ENCODE measurements around the gene PERM1. TPM values are rescaled to one million over a fixed set of nuclear protein-coding genes. Genes with fewer than 3 reads are reported as not detected.
"Not testable (repeated sequence)": the region's sequence is repeated elsewhere in the genome, so short reads cannot be mapped to it uniquely, and the experiment has no call there.

PERM1 gene
- total RNA-seq, 2 experiments from 2014 or later: not detected

DNA sequence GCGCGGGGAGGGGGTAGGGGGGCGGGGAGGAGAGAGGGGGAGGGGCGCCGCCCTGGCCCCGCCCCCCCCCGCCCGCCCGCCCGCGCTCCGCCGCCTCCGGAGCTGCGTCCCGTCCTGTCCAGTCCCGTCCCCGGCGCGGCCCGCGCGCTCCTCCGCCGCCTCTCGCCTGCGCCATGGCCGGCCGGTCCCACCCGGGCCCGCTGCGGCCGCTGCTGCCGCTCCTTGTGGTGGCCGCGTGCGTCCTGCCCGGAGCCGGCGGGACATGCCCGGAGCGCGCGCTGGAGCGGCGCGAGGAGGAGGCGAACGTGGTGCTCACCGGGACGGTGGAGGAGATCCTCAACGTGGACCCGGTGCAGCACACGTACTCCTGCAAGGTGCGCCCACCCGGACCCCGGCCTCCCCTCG, 38.1 kb upstream of the PERM1 start, which contains the start of gene AGRN:
AGRN (plus strand) TSS at position 121 of the 405 bp plus-strand sequence; CDS start at position 174, 53 bp downstream.
- H2AFZ ChIP-seq (ENCODE audit: low read length): no peak within 1 kb of the TSS
- no TSS peak for BruUV-seq (replicated peaks)

DNA sequence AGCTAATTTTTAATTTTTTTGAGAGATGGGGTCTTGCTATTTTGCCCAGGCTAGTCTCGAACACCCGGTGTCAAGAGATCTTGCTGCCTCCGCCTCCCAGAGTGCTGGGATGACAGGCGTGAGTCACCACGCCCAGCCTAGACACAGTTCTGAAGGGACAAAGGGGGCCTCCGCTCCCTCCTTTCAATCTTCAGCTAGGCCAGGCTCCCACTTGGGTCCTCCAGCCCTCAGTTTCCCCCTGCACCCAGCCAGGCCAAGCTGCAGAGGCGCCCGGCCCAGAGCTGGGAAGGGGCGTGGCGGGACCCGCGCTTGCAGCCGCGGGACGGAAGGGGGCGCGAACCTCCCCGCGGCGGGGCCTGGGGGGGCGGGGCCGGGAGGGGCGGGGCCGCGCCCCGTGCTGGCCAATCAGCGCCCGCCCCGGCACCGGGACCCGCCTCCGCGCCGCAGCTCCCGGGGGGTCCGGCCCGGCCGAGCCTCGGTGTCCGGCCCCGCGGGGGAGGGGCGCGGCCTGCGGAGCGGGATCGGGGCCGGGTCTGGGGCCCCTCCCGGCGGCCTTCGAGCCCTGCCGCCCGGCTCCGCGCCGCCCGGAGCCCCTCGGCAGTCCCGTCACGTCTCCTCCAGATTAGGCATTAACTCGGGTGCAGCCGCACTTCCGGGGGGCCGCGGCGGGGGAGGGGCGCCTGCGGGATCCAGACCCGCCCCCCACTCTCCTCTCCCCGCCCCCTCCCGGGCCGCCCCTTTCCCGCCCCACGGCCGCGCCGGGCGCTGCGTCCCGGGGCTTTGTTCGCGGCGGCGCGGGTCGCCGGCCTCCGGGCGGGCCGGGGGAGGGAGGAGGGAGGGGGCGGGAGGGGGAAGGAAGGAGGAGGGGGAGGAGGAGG, 37.5 kb upstream of the PERM1 start:
- no peaks in the 10 kb centered on the region for H3K9me2 ChIP-seq (ENCODE audit: insufficient read depth, low read length)
- no peak overlapping the region for H3K27ac ChIP-seq (ENCODE audit: low read depth, low read length, poor library complexity, severe bottlenecking)
- H3K79me2 ChIP-seq (ENCODE audit: insufficient read depth, low read depth, low read length): no peaks in the 10 kb centered on the region
- peak overlapping the region; percentile 46; the same call in 1 of the 2 replicates for H3K4me2 ChIP-seq (ENCODE audit: low read length)
- no peak overlapping the region for H2AFZ ChIP-seq (ENCODE audit: low read length)
- POLR2A ChIA-PET: no interaction called here
- no peaks in the 10 kb centered on the region for H4K20me1 ChIP-seq (ENCODE audit: insufficient read depth, low read length)
- H3K4me3 ChIP-seq (ENCODE audit: low read depth, low read length, poor library complexity, severe bottlenecking): peak overlapping the region; percentile 65
- no peak for TF ChIP-seq EZH2phosphoT487 (IDR thresholded peaks at IDR 0.05; ENCODE audit: borderline replicate concordance, low read depth, low read length)
- TF ChIP-seq, protein P1, sequence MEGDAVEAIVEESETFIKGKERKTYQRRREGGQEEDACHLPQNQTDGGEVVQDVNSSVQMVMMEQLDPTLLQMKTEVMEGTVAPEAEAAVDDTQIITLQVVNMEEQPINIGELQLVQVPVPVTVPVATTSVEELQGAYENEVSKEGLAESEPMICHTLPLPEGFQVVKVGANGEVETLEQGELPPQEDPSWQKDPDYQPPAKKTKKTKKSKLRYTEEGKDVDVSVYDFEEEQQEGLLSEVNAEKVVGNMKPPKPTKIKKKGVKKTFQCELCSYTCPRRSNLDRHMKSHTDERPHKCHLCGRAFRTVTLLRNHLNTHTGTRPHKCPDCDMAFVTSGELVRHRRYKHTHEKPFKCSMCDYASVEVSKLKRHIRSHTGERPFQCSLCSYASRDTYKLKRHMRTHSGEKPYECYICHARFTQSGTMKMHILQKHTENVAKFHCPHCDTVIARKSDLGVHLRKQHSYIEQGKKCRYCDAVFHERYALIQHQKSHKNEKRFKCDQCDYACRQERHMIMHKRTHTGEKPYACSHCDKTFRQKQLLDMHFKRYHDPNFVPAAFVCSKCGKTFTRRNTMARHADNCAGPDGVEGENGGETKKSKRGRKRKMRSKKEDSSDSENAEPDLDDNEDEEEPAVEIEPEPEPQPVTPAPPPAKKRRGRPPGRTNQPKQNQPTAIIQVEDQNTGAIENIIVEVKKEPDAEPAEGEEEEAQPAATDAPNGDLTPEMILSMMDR (conservative IDR thresholded peaks at IDR 0.05; ENCODE audit: low read length): peak; percentile 45
- no peaks in the 10 kb centered on the region for H3K36me3 ChIP-seq (ENCODE audit: insufficient read depth, low read length)
- intact Hi-C loops (cut with micrococcal nuclease; ENCODE audit: unreplicated experiment): loop anchor here (1.0 to 5.0 kb wide), 2 partner anchors 14 to 43 kb away; no protein-coding TSS in a partner anchor
- BruUV-seq (replicated peaks): no TSS peak
- H3K4me1 ChIP-seq (ENCODE audit: insufficient read depth, low read length, poor library complexity, severe bottlenecking): peaks cover 17% of the 10 kb centered on the region
- DNase-seq (ENCODE audit: low spot score): peak; percentile 87
- CTCF ChIA-PET (ENCODE audit: unreplicated experiment): no interaction called here
- H3K9me3 ChIP-seq (ENCODE audit: low read length): no peaks in the 10 kb centered on the region

More for the DNA sequence above, 38.1 kb upstream of the PERM1 start, which contains the start of gene AGRN:
- POLR2A ChIA-PET: no interaction called here
- intact Hi-C loops (cut with micrococcal nuclease; ENCODE audit: unreplicated experiment): loop anchor here (1.0 to 5.0 kb wide), 2 partner anchors 13 to 42 kb away; no protein-coding TSS in a partner anchor
- peaks cover 11% of the 10 kb centered on the region for H3K4me1 ChIP-seq (ENCODE audit: insufficient read depth, low read length, poor library complexity, severe bottlenecking)
- H3K4me3 ChIP-seq (ENCODE audit: low read depth, low read length, poor library complexity, severe bottlenecking): peak within 1 kb of the TSS; percentile 65
- no peak within 1 kb of the TSS for H3K27ac ChIP-seq (ENCODE audit: low read depth, low read length, poor library complexity, severe bottlenecking)
- no peaks in the 10 kb centered on the region for H3K36me3 ChIP-seq (ENCODE audit: insufficient read depth, low read length)
- no peaks in the 10 kb centered on the region for H4K20me1 ChIP-seq (ENCODE audit: insufficient read depth, low read length)
- DNase-seq (ENCODE audit: low spot score): no peak
- CTCF ChIA-PET (ENCODE audit: unreplicated experiment): no interaction called here
- H3K9me2 ChIP-seq (ENCODE audit: insufficient read depth, low read length): no peaks in the 10 kb centered on the region
- no peaks in the 10 kb centered on the region for H3K79me2 ChIP-seq (ENCODE audit: insufficient read depth, low read depth, low read length)
- TF ChIP-seq, protein P1 (conservative IDR thresholded peaks at IDR 0.05; ENCODE audit: low read length): no peak
- no peak for TF ChIP-seq EZH2phosphoT487 (IDR thresholded peaks at IDR 0.05; ENCODE audit: borderline replicate concordance, low read depth, low read length)
- H3K9me3 ChIP-seq (ENCODE audit: low read length): no peaks in the 10 kb centered on the region
- H3K4me2 ChIP-seq (ENCODE audit: low read length): peak within 1 kb of the TSS; percentile 60

DNA sequence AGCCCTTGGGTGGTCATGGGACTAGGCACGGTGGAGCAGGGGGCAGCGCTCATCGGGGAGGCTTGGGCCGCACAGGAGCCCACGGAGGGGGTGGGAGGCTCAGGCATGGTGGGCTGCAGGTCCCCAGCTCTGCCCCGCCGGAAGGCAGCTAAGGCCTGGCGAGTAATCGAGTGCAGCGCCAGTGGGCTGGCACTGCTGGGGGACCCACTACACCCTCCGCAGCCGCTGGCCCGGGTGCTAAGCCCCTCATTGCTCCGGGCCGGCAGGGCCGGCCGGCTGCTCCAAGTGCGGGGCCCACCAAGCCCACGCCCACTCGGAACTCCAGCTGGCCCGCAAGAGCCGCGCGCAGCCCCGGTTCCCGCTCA, 36.4 kb upstream of the PERM1 start:
- H3K4me3 ChIP-seq (ENCODE audit: low read depth, low read length, poor library complexity, severe bottlenecking); H4K20me1 ChIP-seq (ENCODE audit: insufficient read depth, low read length); H3K9me3 ChIP-seq (ENCODE audit: low read length); H3K36me3 ChIP-seq (ENCODE audit: insufficient read depth, low read length); DNase-seq (ENCODE audit: low spot score); POLR2A ChIA-PET; H3K27ac ChIP-seq (ENCODE audit: low read depth, low read length, poor library complexity, severe bottlenecking); H3K79me2 ChIP-seq (ENCODE audit: insufficient read depth, low read depth, low read length); H3K9me2 ChIP-seq (ENCODE audit: insufficient read depth, low read length); H2AFZ ChIP-seq (ENCODE audit: low read length); BruUV-seq (replicated peaks); H3K4me2 ChIP-seq (ENCODE audit: low read length): not testable (repeated sequence)
- CTCF ChIA-PET (ENCODE audit: unreplicated experiment): interaction anchor here (0.5 kb wide), 1 partner anchor 134 kb away, joined by 3 read pairs; no protein-coding TSS in a partner anchor
- H3K4me1 ChIP-seq (ENCODE audit: insufficient read depth, low read length, poor library complexity, severe bottlenecking): peaks cover 21% of the 10 kb centered on the region
- intact Hi-C loops (cut with micrococcal nuclease; ENCODE audit: unreplicated experiment): loop anchor here (5.0 kb wide), 1 partner anchor 44 kb away; no protein-coding TSS in a partner anchor

DNA sequence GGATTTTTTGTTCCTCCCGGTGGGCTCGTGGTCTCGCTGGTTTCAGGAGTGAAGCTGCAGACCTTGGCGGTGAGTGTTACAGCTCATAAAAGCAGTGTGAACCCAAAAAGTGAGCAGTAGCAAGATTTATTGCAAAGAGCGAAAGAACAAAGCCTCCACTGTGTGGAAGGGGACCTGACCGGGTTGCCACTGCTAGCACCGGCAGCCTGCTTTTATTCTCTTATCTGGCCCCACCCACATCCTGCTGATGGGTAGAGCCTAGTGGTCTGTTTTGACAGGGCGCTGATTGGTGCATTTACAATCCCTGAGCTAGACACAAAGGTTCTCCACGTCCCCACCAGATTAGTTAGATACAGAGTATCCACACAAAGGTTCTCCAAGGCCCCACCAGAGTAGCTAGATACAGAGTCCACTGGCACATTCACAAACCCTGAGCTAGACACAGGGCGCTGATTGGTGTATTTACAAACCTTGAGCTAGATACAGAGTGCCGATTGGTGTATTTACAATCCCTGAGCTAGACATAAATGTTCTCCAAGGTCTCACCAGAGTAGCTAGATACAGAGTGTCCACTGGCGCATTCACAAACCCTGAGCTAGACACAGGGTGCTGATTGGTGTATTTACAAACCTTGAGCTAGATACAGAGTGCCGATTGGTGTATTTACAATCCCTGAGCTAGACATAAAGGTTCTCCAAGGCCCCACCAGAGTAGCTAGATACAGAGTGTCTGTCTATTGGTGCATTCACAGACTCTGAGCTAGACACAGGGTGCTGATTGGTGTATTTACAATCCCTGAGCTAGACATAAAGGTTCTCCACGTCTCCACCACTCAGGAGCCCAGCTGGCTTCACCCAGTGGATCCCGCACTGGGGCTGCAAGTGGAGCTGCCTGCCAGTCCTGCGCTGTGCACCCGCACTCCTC, 35.8 kb upstream of the PERM1 start:
- H3K4me3 ChIP-seq (ENCODE audit: low read depth, low read length, poor library complexity, severe bottlenecking); H3K36me3 ChIP-seq (ENCODE audit: insufficient read depth, low read length); H3K9me3 ChIP-seq (ENCODE audit: low read length); H4K20me1 ChIP-seq (ENCODE audit: insufficient read depth, low read length); H3K4me2 ChIP-seq (ENCODE audit: low read length); BruUV-seq (replicated peaks); H2AFZ ChIP-seq (ENCODE audit: low read length); H3K79me2 ChIP-seq (ENCODE audit: insufficient read depth, low read depth, low read length); POLR2A ChIA-PET; H3K27ac ChIP-seq (ENCODE audit: low read depth, low read length, poor library complexity, severe bottlenecking); DNase-seq (ENCODE audit: low spot score); H3K9me2 ChIP-seq (ENCODE audit: insufficient read depth, low read length): not testable (repeated sequence)
- intact Hi-C loops (cut with micrococcal nuclease; ENCODE audit: unreplicated experiment): loop anchor here (5.0 kb wide), 1 partner anchor 45 kb away; no protein-coding TSS in a partner anchor
- CTCF ChIA-PET (ENCODE audit: unreplicated experiment): interaction anchor here (0.5 kb wide), 1 partner anchor 135 kb away, joined by 3 read pairs; no protein-coding TSS in a partner anchor
- peaks cover 25% of the 10 kb centered on the region for H3K4me1 ChIP-seq (ENCODE audit: insufficient read depth, low read length, poor library complexity, severe bottlenecking)
